SK-N-MC (cell line): ENCODE data around the gene GPS1.

Experiments
- EZH2 ChIP-seq: fragments of 200-600 bp; sonication (generic); IDR thresholded peaks from one replicate; pipeline ENCODE4 v1.6.1; 2017; ENCODE audit warnings: antibody characterized with exemption
- POLR2AphosphoS5 ChIP-seq: IDR thresholded peaks from 2 replicates; pipeline ENCODE4 v1.6.1; 2012; ENCODE audit warnings: mild to moderate bottlenecking, low read depth, low read length, borderline replicate concordance

GRCh38 chr17:82055023-82055964, 3.6 kb downstream of the GPS1 start:
- no peak for TF ChIP-seq POLR2AphosphoS5
- TF ChIP-seq EZH2 = no peak
